SK-N-SH (cell line): Measurements from ENCODE around the gene KRTAP9-9. TPM values are rescaled to one million over a fixed set of nuclear protein-coding genes. Genes with fewer than 3 reads are reported as not detected.

Source experiments
- CTCF ChIA-PET: fragments of 300-600, 350-600 bp; formaldehyde crosslinking; extraction: SDS; loops from one replicate; lab custom pipeline; 2021; lab: Yijun Ruan, JAX
- POLR2A ChIA-PET: fragments of 350-600 bp; sonication (Branson Sonifier 250); formaldehyde crosslinking; extraction: SDS; loops from one replicate; lab custom pipeline; 2020; ENCODE audit warnings: antibody characterized with exemption, inconsistent platforms; lab: Yijun Ruan, JAX
- DNase-seq: peaks from one replicate; pipeline ENCODE4 v3.0.0; 2012
- H2AFZ ChIP-seq: fragments of 200-600 bp; sonication (generic); 2 replicates; pipeline ENCODE4 v1.8.1; 2016; ENCODE audit warnings: antibody characterized with exemption, mild to moderate bottlenecking, low read depth
- H3F3A ChIP-seq: fragments of 200-600 bp; sonication (generic); replicated peaks from 2 replicates; pipeline ENCODE3; 2016; ENCODE audit warnings: antibody characterized with exemption, mild to moderate bottlenecking; ENCODE audit not compliant: insufficient read depth
- H3K27ac ChIP-seq, 2 experiments: fragments of 200-500 bp in 1 of 2; fragments of 200-600 bp in 1 of 2; sonication (Bioruptor generic) in 1 of 2; sonication (generic), shearing (Covaris generic) in 1 of 2; 2 replicates each; pipeline versions ENCODE4 v1.5.1 to v1.6.1; 2014 to 2016; ENCODE audit warnings: low read depth in 2 of 2, inconsistent platforms in 1 of 2, low read length in 1 of 2, mild to moderate bottlenecking in 1 of 2, mixed read lengths in 1 of 2
- H3K27me3 ChIP-seq: fragments of 200-600 bp; sonication (generic), shearing (Covaris generic); 2 replicates; pipeline ENCODE4 v1.6.1; 2016; ENCODE audit warnings: mixed run types; ENCODE audit not compliant: insufficient read depth
- H3K36me3 ChIP-seq, 2 experiments: fragments of 200-500 bp in 1 of 2; fragments of 200-600 bp in 1 of 2; sonication (Bioruptor generic) in 1 of 2; sonication (generic) in 1 of 2; replicated peaks in 1 of 2; 2 replicates each; pipeline versions ENCODE3 to v1.5.1; 2014 to 2016; ENCODE audit warnings: low read length in 1 of 2, mild to moderate bottlenecking in 1 of 2; ENCODE audit not compliant: insufficient read depth in 2 of 2, control insufficient read depth in 1 of 2
- H3K4me1 ChIP-seq, 2 experiments: fragments of 200-500 bp in 1 of 2; fragments of 200-600 bp in 1 of 2; sonication (Bioruptor generic) in 1 of 2; sonication (generic), shearing (Covaris generic) in 1 of 2; 2 replicates each; pipeline versions ENCODE4 v1.5.1 to v1.6.1; 2014 to 2016; ENCODE audit warnings: low read depth in 1 of 2, low read length in 1 of 2, mixed run types in 1 of 2; ENCODE audit not compliant: insufficient read depth in 2 of 2, control insufficient read depth in 1 of 2
- H3K4me2 ChIP-seq: fragments of 200-600 bp; sonication (generic), shearing (Covaris generic); 2 replicates; pipeline ENCODE4 v1.6.1; 2017; ENCODE audit warnings: mixed run types
- H3K4me3 ChIP-seq, 2 experiments: fragments of 200-500 bp in 1 of 2; fragments of 200-600 bp in 1 of 2; sonication (Bioruptor generic) in 1 of 2; sonication (generic), shearing (Covaris generic) in 1 of 2; 2 replicates each; pipeline versions ENCODE4 v1.5.1 to v1.8.1; 2014 to 2016; ENCODE audit warnings: low read depth in 2 of 2, inconsistent platforms in 1 of 2, low read length in 1 of 2, mild to moderate bottlenecking in 1 of 2, mixed read lengths in 1 of 2, moderate library complexity in 1 of 2
- H3K79me2 ChIP-seq: fragments of 200-600 bp; sonication (generic); 2 replicates; pipeline ENCODE4 v1.8.1; 2017; ENCODE audit warnings: mild to moderate bottlenecking; ENCODE audit not compliant: insufficient read depth
- H3K9ac ChIP-seq: fragments of 200-600 bp; sonication (generic); 2 replicates; pipeline ENCODE4 v1.6.1; 2017; ENCODE audit warnings: mixed run types
- H3K9me2 ChIP-seq: fragments of 200-600 bp; sonication (generic); 2 replicates; pipeline ENCODE4 v1.6.1; 2017; ENCODE audit warnings: mixed run types
- H3K9me3 ChIP-seq: fragments of 200-600 bp; sonication (generic); 2 replicates; pipeline ENCODE4 v1.6.1; 2017; ENCODE audit warnings: mixed run types, mild to moderate bottlenecking, moderate library complexity
- H4K20me1 ChIP-seq: fragments of 200-600 bp; sonication (generic); 2 replicates; pipeline ENCODE4 v1.6.1; 2017; ENCODE audit warnings: mild to moderate bottlenecking, mixed run types; ENCODE audit not compliant: insufficient read depth
- CHD2 ChIP-seq: fragments of 150-350 bp; IDR thresholded peaks from 2 replicates; pipeline ENCODE4 v1.6.1; 2018; ENCODE audit warnings: low read length; ENCODE audit not compliant: partially characterized antibody
- ELF1 ChIP-seq: IDR thresholded peaks from 2 replicates; pipeline ENCODE4 v1.4.0; 2012
- FOXJ3 ChIP-seq: sonication (generic); formaldehyde crosslinking; IDR thresholded peaks from 2 replicates; pipeline ENCODE4 v1.5.1; 2020; ENCODE audit warnings: mild to moderate bottlenecking, missing genetic modification reagents
- GABPA ChIP-seq: IDR thresholded peaks from 2 replicates; pipeline ENCODE4 v1.4.0; 2012; ENCODE audit warnings: low read depth, mild to moderate bottlenecking
- MAX ChIP-seq: IDR thresholded peaks from 2 replicates; pipeline ENCODE4 v1.4.0; 2012; ENCODE audit warnings: low read depth
- MEF2A ChIP-seq: IDR thresholded peaks from 2 replicates; pipeline ENCODE4 v1.4.0; 2012; ENCODE audit warnings: low read depth, borderline replicate concordance
- NRF1 ChIP-seq: IDR thresholded peaks from 2 replicates; pipeline ENCODE4 v1.6.1; 2012; ENCODE audit warnings: low read depth, mild to moderate bottlenecking, low read length
- RXRA ChIP-seq: IDR thresholded peaks from 2 replicates; pipeline ENCODE4 v1.4.0; 2012; ENCODE audit warnings: low read depth, mild to moderate bottlenecking, borderline replicate concordance
- SMC3 ChIP-seq: IDR thresholded peaks from 2 replicates; pipeline ENCODE4 v1.6.1; 2012; ENCODE audit warnings: low read depth, low read length, improper control_type of control experiment
- TAF1 ChIP-seq: IDR thresholded peaks from 2 replicates; pipeline ENCODE4 v1.6.1; 2012; ENCODE audit warnings: low read depth, mild to moderate bottlenecking, low read length, moderate library complexity, borderline replicate concordance
- TCF12 ChIP-seq: IDR thresholded peaks from 2 replicates; pipeline ENCODE4 v1.4.0; 2012
- TEAD4 ChIP-seq: IDR thresholded peaks from 2 replicates; pipeline ENCODE4 v1.4.0; 2012; ENCODE audit warnings: mild to moderate bottlenecking, borderline replicate concordance; ENCODE audit not compliant: insufficient read depth
- USF2 ChIP-seq: fragments of 150-350 bp; IDR thresholded peaks from 2 replicates; pipeline ENCODE4 v1.6.1; 2017; ENCODE audit warnings: antibody characterized with exemption, low read length, low read depth, borderline replicate concordance
- YY1 ChIP-seq: IDR thresholded peaks from 2 replicates; pipeline ENCODE4 v1.4.0; 2012; ENCODE audit warnings: low read depth, mild to moderate bottlenecking
- WGBS: methylation state at CpG from one replicate; pipeline ENCODE4 v1.1.6; 2017; ENCODE audit warnings: low lambda C conversion rate; 5-methylcytosine and 5-hydroxymethylcytosine counted together
- polyA plus RNA-seq, 3 experiments: library from polyadenylated mRNA; depleted of rRNA; stranded (reverse); fragments of >200 nt; gene quantifications; 2 replicates each; pipeline ENCODE4 v1.2.3, GENCODE V29; 2012

Gene KRTAP9-9
- polyA plus RNA-seq, 1 of the 3 experiments (the other 2 are of a cell fraction): not detected

GRCh38 chr17:41263212-41263611 lies 8.0 kb downstream of the KRTAP9-9 start:
- Histone ChIP-seq H3K9me2 (no peaks in the 10 kb centered on the region), H3K4me3 (no peak overlapping the region), H2AFZ (no peak overlapping the region), H3K27me3 (peaks cover 8% of the 10 kb centered on the region; the same call in 1 of the 2 replicates), H3K9me3 (no peaks in the 10 kb centered on the region), H3K4me2 (no peak overlapping the region), H3K79me2 (no peaks in the 10 kb centered on the region), H3K27ac (no peak overlapping the region), H3F3A (no peaks in the 10 kb centered on the region), H3K9ac (no peak overlapping the region), H4K20me1 (no peaks in the 10 kb centered on the region), H3K36me3 (no peaks in the 10 kb centered on the region), H3K4me1 (no peaks in the 10 kb centered on the region)
- ChIA-PET CTCF (no interaction called here), POLR2A (no interaction called here)
- TF ChIP-seq USF2 (no peak), YY1 (no peak), MAX (no peak), MEF2A (no peak), ELF1 (no peak), TEAD4 (no peak), FOXJ3 (no peak)
- WGBS: 19% methylated on average over 2 of the region's 2 CpGs
- DNase-seq: no peak

- Histone ChIP-seq H3K27me3 (peaks cover 8% of the 10 kb centered on the region; the same call in 1 of the 2 replicates), H3K79me2 (no peaks in the 10 kb centered on the region), H3K4me3 (no peak overlapping the region), H3K4me2 (no peak overlapping the region), H3K9me2 (no peaks in the 10 kb centered on the region), H3K36me3 (no peaks in the 10 kb centered on the region), H3K27ac (no peak overlapping the region), H2AFZ (no peak overlapping the region), H4K20me1 (no peaks in the 10 kb centered on the region), H3K9ac (no peak overlapping the region), H3K9me3 (no peaks in the 10 kb centered on the region), H3K4me1 (no peaks in the 10 kb centered on the region), H3F3A (no peaks in the 10 kb centered on the region)
- CTCF ChIA-PET: no interaction called here
- POLR2A ChIA-PET: no interaction called here
- TF ChIP-seq NRF1: no peak
- TF ChIP-seq RXRA: no peak
- TF ChIP-seq YY1: no peak
- no peak for TF ChIP-seq GABPA
- TF ChIP-seq TAF1: no peak
- TF ChIP-seq TCF12: no peak
- no peak for TF ChIP-seq CHD2
- TF ChIP-seq SMC3: no peak
- no peak for DNase-seq
- 21% methylated on average over 3 of the region's 3 CpGs for WGBS
These were observed 9.4 kb downstream of the KRTAP9-9 start for GRCh38 chr17:41264599-41264998.
